GM12892 (cell line): Measurements from ENCODE around the gene KLK8.

Source experiments
- DNase-seq: peaks from one replicate; pipeline ENCODE4 v3.0.0; 2011; ENCODE audit not compliant: insufficient read length
- FAIRE-seq: peaks from 2 replicates; lab custom pipeline; 2011; peaks lifted over from hg19 to GRCh38; lab: Jason Lieb, UNC
- POLR2A ChIP-seq: IDR thresholded peaks from 2 replicates; pipeline ENCODE4 v1.6.1; 2011; ENCODE audit warnings: low read depth, low read length, control low read depth
- POLR2AphosphoS5 ChIP-seq: IDR thresholded peaks from 2 replicates; pipeline ENCODE4 v1.6.1; 2011; ENCODE audit warnings: low read depth, low read length, control low read depth
- TAF1 ChIP-seq: IDR thresholded peaks from 2 replicates; pipeline ENCODE4 v1.6.1; 2011; ENCODE audit warnings: low read depth, mild to moderate bottlenecking, control low read depth, low read length, borderline replicate concordance

The KLK8 gene

GRCh38 chr19:51025809-51026553, 24.6 kb upstream of the KLK8 start:
- FAIRE-seq = no peak
- no peak for DNase-seq
- no peak for TF ChIP-seq POLR2AphosphoS5
- no peak for TF ChIP-seq TAF1
- TF ChIP-seq POLR2A = no peak

GRCh38 chr19:51025401-51025800, 24.0 kb upstream of the KLK8 start:
- FAIRE-seq = no peak

GRCh38 chr19:51024924-51025323, 23.5 kb upstream of the KLK8 start:
- no peak for FAIRE-seq
- TF ChIP-seq TAF1 = no peak
- TF ChIP-seq POLR2A = no peak
- TF ChIP-seq POLR2AphosphoS5 = no peak
- no peak for DNase-seq

More at GRCh38 chr19:51025401-51025800, 24.0 kb upstream of the KLK8 start:
- no peak for DNase-seq
- TF ChIP-seq POLR2AphosphoS5 (no peak), POLR2A (no peak), TAF1 (no peak)

- FAIRE-seq (no peak), DNase-seq (no peak)
- TF ChIP-seq POLR2AphosphoS5 = no peak
- no peak for TF ChIP-seq POLR2A
- no peak for TF ChIP-seq TAF1
Observed at GRCh38 chr19:51023946-51024345, 22.5 kb upstream of the KLK8 start.

- FAIRE-seq = no peak
- TF ChIP-seq POLR2A (no peak), TAF1 (no peak), POLR2AphosphoS5 (no peak)
- no peak for DNase-seq
Observed at GRCh38 chr19:51022526-51022925, 21.1 kb upstream of the KLK8 start.

- FAIRE-seq (no peak), DNase-seq (no peak)
- TF ChIP-seq POLR2A (no peak), TAF1 (no peak)
Observed at GRCh38 chr19:51020988-51021651, 19.7 kb upstream of the KLK8 start.

GRCh38 chr19:51019544-51019925, 18.1 kb upstream of the KLK8 start, which contains the start of gene KLK10:
KLK10 (minus strand) TSS chr19:51019709; CDS start chr19:51019130, 579 bp downstream.
- FAIRE-seq (no peak), DNase-seq (no peak)
- TF ChIP-seq POLR2A (no peak), POLR2AphosphoS5 (no peak), TAF1 (no peak)

- no peak for DNase-seq
- no peak for FAIRE-seq
- no peak for TF ChIP-seq TAF1
- TF ChIP-seq POLR2AphosphoS5 = no peak
- no peak for TF ChIP-seq POLR2A
Observed at GRCh38 chr19:51018745-51019543, 17.5 kb upstream of the KLK8 start.

- DNase-seq (no peak), FAIRE-seq (no peak)
- no peak for TF ChIP-seq TAF1
- TF ChIP-seq POLR2AphosphoS5 = no peak
- no peak for TF ChIP-seq POLR2A
Observed at GRCh38 chr19:51016798-51017683, 15.6 kb upstream of the KLK8 start.

GRCh38 chr19:51015691-51016267, 14.4 kb upstream of the KLK8 start:
- FAIRE-seq = no peak
- DNase-seq = no peak

More at GRCh38 chr19:51015691-51016267, 14.4 kb upstream of the KLK8 start:
- TF ChIP-seq POLR2AphosphoS5 (no peak), POLR2A (no peak), TAF1 (no peak)
